GM21515 (cell line): ENCODE data around the gene VCY1B.
"Not testable (repeated sequence)": the region's sequence is repeated elsewhere in the genome, so short reads cannot be mapped to it uniquely, and the experiment has no call there.

ENCODE experiments used
- ATAC-seq: cut with Tn5 transposase; IDR thresholded peaks from one replicate; pipeline ENCODE4 v1.9.1; 2021; ENCODE audit not compliant: unreplicated experiment

Gene VCY1B

DNA sequence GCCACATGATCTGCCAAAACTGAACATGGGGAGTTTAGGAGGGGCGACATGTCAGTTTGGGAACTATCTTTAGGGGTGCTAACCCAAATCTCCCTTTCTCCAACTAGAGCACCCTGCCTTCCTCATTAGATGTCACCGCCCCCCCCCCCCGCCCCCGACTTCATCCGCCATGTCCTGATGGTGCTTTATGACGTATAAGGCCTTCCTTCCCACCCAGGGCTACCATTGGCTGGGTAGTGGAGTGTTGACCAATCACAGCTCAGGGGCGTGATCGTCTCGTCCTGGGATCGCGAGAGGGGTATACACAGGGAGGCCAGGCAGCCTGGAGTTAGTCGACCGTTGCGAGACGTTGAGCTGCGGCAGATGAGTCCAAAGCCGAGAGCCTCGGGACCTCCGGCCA, at the start of gene VCY1B:
TSS of gene VCY1B (plus strand) at position 301 of the 400 bp plus-strand sequence. CDS start at position 364, 63 bp downstream.
- ATAC-seq = not testable (repeated sequence)

- not testable (repeated sequence) for ATAC-seq
Observed at GRCh38 chrY:14011916-14012315, 44.1 kb upstream of the VCY1B start.

DNA sequence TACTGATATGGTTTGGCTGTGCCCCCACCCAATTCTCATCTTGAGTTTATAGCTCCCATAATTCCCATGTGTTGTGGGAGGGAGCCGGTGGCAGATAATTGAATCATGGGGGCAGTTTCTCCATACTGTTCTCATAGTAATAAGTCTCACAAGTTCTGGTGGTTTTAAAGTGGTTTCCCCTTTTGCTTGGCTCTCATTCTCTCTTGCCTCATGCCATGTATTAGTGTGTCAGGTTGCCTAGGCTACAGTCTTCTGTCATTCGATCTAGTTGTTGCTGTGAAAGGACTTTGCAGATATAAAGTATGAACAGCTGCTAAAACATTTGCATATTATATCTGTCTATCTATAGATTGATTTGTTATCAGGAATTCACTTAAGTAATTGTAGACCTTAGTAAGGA, 25.6 kb upstream of the VCY1B start:
- ATAC-seq = not testable (repeated sequence)

- no peak for ATAC-seq
Observed at GRCh38 chrY:14085877-14086276, 29.9 kb downstream of the VCY1B start.
